Measurements from ENCODE around the gene ST6GALNAC1. TPM values are rescaled to one million over a fixed set of nuclear protein-coding genes. Genes with fewer than 3 reads are reported as not detected.

ST6GALNAC1 gene
- total and polyA plus RNA-seq, 2 of the 4 experiments (the other 2 are of a cell fraction), result not detected

DNA sequence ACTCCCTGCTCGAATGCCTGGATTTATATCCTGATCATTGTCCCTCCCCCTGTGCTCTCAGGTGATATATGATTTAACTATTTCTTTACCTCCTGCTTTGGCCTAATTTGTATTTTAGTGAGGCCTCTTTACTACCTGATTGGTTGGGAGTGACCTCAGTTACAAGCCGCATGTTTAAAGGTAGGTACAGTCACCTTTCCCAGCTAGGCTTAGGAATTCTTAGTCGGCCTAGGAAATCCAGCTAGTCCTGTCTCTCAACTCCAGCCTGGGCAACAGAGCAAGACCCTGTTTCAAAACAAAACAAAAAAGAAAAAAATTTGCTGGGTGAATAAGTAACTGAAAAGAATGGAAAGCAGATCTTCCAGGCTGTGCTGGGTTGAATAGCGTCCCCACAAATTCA lies 31.1 kb downstream of the ST6GALNAC1 start:
- ChIA-PET CTCF (no interaction called here), POLR2A (ENCODE audit: unreplicated experiment) (no interaction called here)
- intact Hi-C loops (cut with micrococcal nuclease), result no loop called here

More for the DNA sequence above, 31.1 kb downstream of the ST6GALNAC1 start:
- no peak overlapping the region for H4K5ac ChIP-seq (ENCODE audit: low read depth, low read length)
- H3K9me3 ChIP-seq (ENCODE audit: control insufficient read depth, insufficient read depth, low read length), result no peaks in the 10 kb centered on the region
- H4K8ac ChIP-seq (ENCODE audit: low read depth in 2 of 2, low read length in 2 of 2), result no peak overlapping the region
- no peaks in the 10 kb centered on the region for H3K36me3 ChIP-seq (ENCODE audit: control insufficient read depth, insufficient read depth, low read length)
- WGBS, 2 experiments (ENCODE audit: extremely low coverage in 2 of 2, insufficient read length in 1 of 2), result 90% methylated on average over 2 of the region's 4 CpGs; no CpG with 5 or more reads in 1 of the 2 experiments
- no peak for TF ChIP-seq CHD1 (IDR thresholded peaks at IDR 0.05; ENCODE audit: low read depth, low read length)
- no peak overlapping the region for H3K9ac ChIP-seq (ENCODE audit: low read depth, low read length)
- 0 out of 2 replicates have a peak, but pooled peaks cover 2% of the 10 kb centered on the region for H3K27me3 ChIP-seq (ENCODE audit: control insufficient read depth, insufficient read depth, low read length)
- ATAC-seq (ENCODE audit: low read depth) (no peak), DNase-seq (no peak)
- H3K4me2 ChIP-seq (ENCODE audit: low read depth, low read length), result no peak overlapping the region
- H4K91ac ChIP-seq (ENCODE audit: insufficient read depth, low read depth, low read length), result no peak overlapping the region
- H2AK5ac ChIP-seq (ENCODE audit: low read depth, low read length), result no peak overlapping the region
- no peak overlapping the region for H2BK5ac ChIP-seq (ENCODE audit: low read depth, low read length, poor library complexity, severe bottlenecking)
- no peak overlapping the region for H2BK120ac ChIP-seq (ENCODE audit: low read depth, low read length)
- H2BK20ac ChIP-seq (ENCODE audit: low read depth, low read length), result no peak overlapping the region
- H3K27ac ChIP-seq (ENCODE audit: insufficient read depth, low read length), result no peak overlapping the region
- H3K9me1 ChIP-seq (ENCODE audit: insufficient read depth, low read length), result no peaks in the 10 kb centered on the region
- no peaks in the 10 kb centered on the region for H4K20me1 ChIP-seq (ENCODE audit: insufficient read depth, low read length)
- H3K23ac ChIP-seq (ENCODE audit: low read depth, low read length), result no peak overlapping the region
- no peak overlapping the region for H2BK15ac ChIP-seq (ENCODE audit: low read depth, low read length)
- BruUV-seq (replicated peaks), result no TSS peak
- H3K79me1 ChIP-seq (ENCODE audit: low read depth in 1 of 2, low read length in 2 of 2), result no peaks in the 10 kb centered on the region
- H3K18ac ChIP-seq (ENCODE audit: low read depth, low read length), result no peak overlapping the region
- in situ Hi-C loops (cut with MboI; ENCODE audit: low sequenced_read_pairs), result no loop called here
- H3K4me1 ChIP-seq (ENCODE audit: control insufficient read depth, insufficient read depth, low read length), result no peaks in the 10 kb centered on the region
- no peak overlapping the region for H3K56ac ChIP-seq (ENCODE audit: extremely low read depth, insufficient read depth, low read length)
- no peak overlapping the region for H3K14ac ChIP-seq (replicated peaks; ENCODE audit: low read depth, low read length)
- H2AK9ac ChIP-seq (replicated peaks; ENCODE audit: low read depth, low read length, poor library complexity), result no peak overlapping the region
- dilution Hi-C loops (cut with HindIII; ENCODE audit: low sequenced_read_pairs, unreplicated experiment), result no loop called here
- no peak overlapping the region for H3K4ac ChIP-seq (ENCODE audit: low read depth, low read length)
- no peak overlapping the region for H3K4me3 ChIP-seq (ENCODE audit: insufficient read depth, low read depth, low read length)
- no peak overlapping the region for H2AFZ ChIP-seq (replicated peaks; ENCODE audit: low read length, poor library complexity)
